HEK293 (cell line): Measurements from ENCODE around the gene BAX.
A peak's percentile ranks its signal among the peaks of the same experiment; 100 is the strongest.

Experiments used
- CTCF ChIA-PET: fragments of 350-600 bp; formaldehyde crosslinking; extraction: SDS; loops from one replicate; lab custom pipeline; 2021; ENCODE audit warnings: antibody characterized with exemption; lab: Yijun Ruan, JAX
- POLR2A ChIA-PET: fragments of 300-600 bp; formaldehyde crosslinking; extraction: SDS; loops from one replicate; lab custom pipeline; 2020; ENCODE audit warnings: antibody characterized with exemption, inconsistent platforms; lab: Yijun Ruan, JAX
- H3K27ac ChIP-seq: fragments of 200-500 bp; sonication (Bioruptor generic); 2 replicates; pipeline ENCODE4 v1.5.1; 2014; ENCODE audit warnings: low read depth, low read length, control low read depth, inconsistent platforms; ENCODE audit errors: extremely low read depth
- H3K36me3 ChIP-seq, 2 experiments: fragments of 200-500 bp in 1 of 2; sonication (Bioruptor generic) in 1 of 2; 1 replicate in 1 of 2; 2 replicates in 1 of 2; pipeline ENCODE4 v1.5.1; 2014 to 2017; ENCODE audit warnings: inconsistent platforms in 2 of 2, low read length in 2 of 2; ENCODE audit not compliant: control insufficient read depth in 2 of 2, insufficient read depth in 1 of 2
- H3K4me1 ChIP-seq: fragments of 200-500 bp; sonication (Bioruptor generic); 2 replicates; pipeline ENCODE4 v1.5.1; 2014; ENCODE audit warnings: mild to moderate bottlenecking, low read length, inconsistent platforms; ENCODE audit not compliant: control insufficient read depth, insufficient read depth
- H3K4me3 ChIP-seq: 2 replicates; pipeline ENCODE4 v1.5.1; 2011; ENCODE audit warnings: low read depth, mild to moderate bottlenecking, control low read depth, low read length, moderate library complexity
- H3K9me3 ChIP-seq: fragments of 200-500 bp; sonication (Bioruptor generic); 2 replicates; pipeline ENCODE4 v1.5.1; 2014; ENCODE audit warnings: low read depth, low read length, inconsistent platforms; ENCODE audit not compliant: control insufficient read depth, insufficient read depth
- BCL11A ChIP-seq: fragments of 450-650 bp; formaldehyde crosslinking; IDR thresholded peaks from 2 replicates; pipeline ENCODE4 v1.5.1; 2016; ENCODE audit warnings: low read depth, missing biosample characterization, missing genetic modification characterization
- GLI2 ChIP-seq: fragments of 450-650 bp; formaldehyde crosslinking; IDR thresholded peaks from 2 replicates; pipeline ENCODE4; 2017; ENCODE audit warnings: missing biosample characterization, missing genetic modification characterization, low read depth, borderline replicate concordance
- GLIS1 ChIP-seq: fragments of 450-650 bp; formaldehyde crosslinking; IDR thresholded peaks from 2 replicates; pipeline ENCODE4 v1.5.1; 2016; ENCODE audit warnings: missing biosample characterization, missing genetic modification characterization
- GLIS2 ChIP-seq: fragments of 450-650 bp; formaldehyde crosslinking; IDR thresholded peaks from 2 replicates; pipeline ENCODE4 v1.5.1; 2016; ENCODE audit warnings: missing biosample characterization, missing genetic modification characterization
- HOXA7 ChIP-seq: sonication (generic); formaldehyde crosslinking; IDR thresholded peaks from 2 replicates; pipeline ENCODE4 v1.8.1; 2022; ENCODE audit warnings: missing genetic modification reagents, borderline replicate concordance
- IKZF3 ChIP-seq: fragments of 450-650 bp; IDR thresholded peaks from 2 replicates; pipeline ENCODE4 v1.5.0; 2018; ENCODE audit warnings: missing biosample characterization, mild to moderate bottlenecking, missing genetic modification characterization, moderate library complexity
- KLF9 ChIP-seq: fragments of 450-650 bp; formaldehyde crosslinking; IDR thresholded peaks from 2 replicates; pipeline ENCODE4 v1.5.1; 2016; ENCODE audit warnings: missing biosample characterization, missing genetic modification characterization, low read depth
- OVOL3 ChIP-seq: fragments of 450-650 bp; formaldehyde crosslinking; IDR thresholded peaks from 2 replicates; pipeline ENCODE4 v1.5.1; 2016; ENCODE audit warnings: missing biosample characterization, missing genetic modification characterization
- PRDM10 ChIP-seq: fragments of 450-650 bp; formaldehyde crosslinking; IDR thresholded peaks from 2 replicates; pipeline ENCODE4 v1.5.1; 2016; ENCODE audit warnings: missing biosample characterization, missing genetic modification characterization
- SP3 ChIP-seq: fragments of 450-650 bp; formaldehyde crosslinking; IDR thresholded peaks from 2 replicates; pipeline ENCODE4 v1.5.1; 2016; ENCODE audit warnings: missing biosample characterization, missing genetic modification characterization
- WT1 ChIP-seq: fragments of 450-650 bp; formaldehyde crosslinking; IDR thresholded peaks from 2 replicates; pipeline ENCODE4 v1.5.1; 2016; ENCODE audit warnings: missing biosample characterization, missing genetic modification characterization
- ZBTB11 ChIP-seq: fragments of 450-650 bp; formaldehyde crosslinking; conservative IDR thresholded peaks from 2 replicates; pipeline ENCODE4 v1.5.1; 2016; ENCODE audit warnings: low read depth, missing biosample characterization, missing genetic modification characterization
- ZBTB21 ChIP-seq: fragments of 450-650 bp; formaldehyde crosslinking; IDR thresholded peaks from 2 replicates; pipeline ENCODE4 v1.5.1; 2017; ENCODE audit warnings: missing biosample characterization, missing genetic modification characterization
- ZBTB6 ChIP-seq: fragments of 450-650 bp; formaldehyde crosslinking; IDR thresholded peaks from 2 replicates; pipeline ENCODE4 v1.5.1; 2017; ENCODE audit warnings: missing biosample characterization, missing genetic modification characterization
- ZNF155 ChIP-seq: fragments of 450-650 bp; formaldehyde crosslinking; IDR thresholded peaks from 2 replicates; pipeline ENCODE4 v1.5.1; 2016; ENCODE audit warnings: missing biosample characterization, missing genetic modification characterization
- ZNF157 ChIP-seq: fragments of 450-650 bp; formaldehyde crosslinking; IDR thresholded peaks from 2 replicates; pipeline ENCODE4 v1.5.1; 2016; ENCODE audit warnings: missing biosample characterization, missing genetic modification characterization
- ZNF335 ChIP-seq: fragments of 450-650 bp; formaldehyde crosslinking; conservative IDR thresholded peaks from 2 replicates; pipeline ENCODE4 v1.5.1; 2016; ENCODE audit warnings: missing biosample characterization, missing genetic modification characterization
- ZNF398 ChIP-seq: fragments of 450-650 bp; formaldehyde crosslinking; IDR thresholded peaks from 2 replicates; pipeline ENCODE4 v1.5.1; 2017; ENCODE audit warnings: missing biosample characterization, missing genetic modification characterization
- ZNF560 ChIP-seq: fragments of 450-650 bp; formaldehyde crosslinking; IDR thresholded peaks from 2 replicates; pipeline ENCODE4 v1.5.1; 2017; ENCODE audit warnings: missing biosample characterization, missing genetic modification characterization, borderline replicate concordance
- ZNF571 ChIP-seq: fragments of 450-650 bp; formaldehyde crosslinking; IDR thresholded peaks from 2 replicates; pipeline ENCODE4 v1.5.0; 2017; ENCODE audit warnings: missing biosample characterization, missing genetic modification characterization
- ZNF624 ChIP-seq: fragments of 450-650 bp; formaldehyde crosslinking; IDR thresholded peaks from 2 replicates; pipeline ENCODE4 v1.5.1; 2017; ENCODE audit warnings: missing biosample characterization, missing genetic modification characterization
- ZNF639 ChIP-seq: fragments of 450-650 bp; formaldehyde crosslinking; IDR thresholded peaks from 2 replicates; pipeline ENCODE4 v1.5.1; 2016; ENCODE audit warnings: missing biosample characterization, missing genetic modification characterization
- ZNF658 ChIP-seq: fragments of 450-650 bp; formaldehyde crosslinking; IDR thresholded peaks from 2 replicates; pipeline ENCODE4; 2016; ENCODE audit warnings: missing biosample characterization, missing genetic modification characterization
- ZNF785 ChIP-seq: fragments of 450-650 bp; formaldehyde crosslinking; IDR thresholded peaks from 2 replicates; pipeline ENCODE4 v1.5.1; 2016; ENCODE audit warnings: missing biosample characterization, missing genetic modification characterization
- ZNF837 ChIP-seq: fragments of 450-650 bp; formaldehyde crosslinking; IDR thresholded peaks from 2 replicates; pipeline ENCODE4 v1.5.1; 2016; ENCODE audit warnings: missing biosample characterization, missing genetic modification characterization
- ZXDB ChIP-seq: fragments of 450-650 bp; formaldehyde crosslinking; IDR thresholded peaks from 2 replicates; pipeline ENCODE4 v1.5.1; 2016; ENCODE audit warnings: missing biosample characterization, missing genetic modification characterization

BAX gene

GRCh38 chr19:48964205-48965039 lies 9.7 kb downstream of the BAX start:
- no peaks in the 10 kb centered on the region for H3K9me3 ChIP-seq
- CTCF ChIA-PET, result interaction anchor here (0.6 to 1.4 kb wide), 7 partner anchors 12 to 121 kb away, joined by 3 to 5 read pairs (median 3); partner anchors contain the start of genes GYS1, LHB and RUVBL2
- peaks cover 0 to 45% of the 10 kb centered on the region in 2 experiments; a peak in 2 of 3 replicates for H3K36me3 ChIP-seq
- H3K27ac ChIP-seq, result peak overlapping the region; percentile 82
- POLR2A ChIA-PET, result interaction anchor here (0.5 to 4.2 kb wide), 11 partner anchors 10 to 471 kb away, joined by 3 to 34 read pairs (median 5); partner anchors contain the start of genes BAX, GYS1, NUCB1 and PPP1R15A
- H3K4me1 ChIP-seq, result peaks cover 20% of the 10 kb centered on the region
- no peak overlapping the region for H3K4me3 ChIP-seq
- TF ChIP-seq OVOL3 (no peak), ZNF155 (no peak), ZNF560 (tag by site-specific recombination) (no peak), IKZF3 (peak; percentile 71; the same call in 1 of the 2 replicates), GLIS1 (0 out of 2 replicates have a peak, but pooled peaks have one; percentile 3), KLF9 (tag by site-specific recombination) (no peak), ZNF624 (tag by site-specific recombination) (no peak), BCL11A (no peak), ZNF398 (tag by site-specific recombination) (peak; percentile 14; the same call in 1 of the 2 replicates), ZBTB6 (tag by site-specific recombination) (peak; percentile 46), PRDM10 (tag by site-specific recombination) (peak; percentile 63), ZBTB21 (no peak), ZNF785 (tag by site-specific recombination) (no peak), GLIS2 (0 out of 2 replicates have a peak, but pooled peaks have one; percentile 3), ZBTB11 (tag by site-specific recombination) (no peak), ZNF658 (tag by site-specific recombination) (no peak), GLI2 (tag by site-specific recombination) (no peak), ZNF335 (tag by site-specific recombination) (peak; percentile 95), ZNF157 (tag by site-specific recombination) (no peak), HOXA7 (CRISPR knock-in tag) (no peak), ZNF571 (tag by site-specific recombination) (no peak), ZXDB (tag by site-specific recombination) (peak; percentile 84), ZNF837 (no peak), WT1 (no peak), SP3 (tag by site-specific recombination) (no peak), ZNF639 (tag by site-specific recombination) (no peak)
